SK-N-SH (cell line): ENCODE measurements around the gene WASF1. TPM values are rescaled to one million over a fixed set of nuclear protein-coding genes. Genes with fewer than 3 reads are reported as not detected.

Source experiments
- CTCF ChIA-PET: fragments of 300-600, 350-600 bp; formaldehyde crosslinking; extraction: SDS; loops from one replicate; lab custom pipeline; 2021; lab: Yijun Ruan, JAX
- POLR2A ChIA-PET: fragments of 350-600 bp; sonication (Branson Sonifier 250); formaldehyde crosslinking; extraction: SDS; loops from one replicate; lab custom pipeline; 2020; ENCODE audit warnings: antibody characterized with exemption, inconsistent platforms; lab: Yijun Ruan, JAX
- DNase-seq: peaks from one replicate; pipeline ENCODE4 v3.0.0; 2012
- H2AFZ ChIP-seq: fragments of 200-600 bp; sonication (generic); 2 replicates; pipeline ENCODE4 v1.8.1; 2016; ENCODE audit warnings: antibody characterized with exemption, mild to moderate bottlenecking, low read depth
- H3F3A ChIP-seq: fragments of 200-600 bp; sonication (generic); replicated peaks from 2 replicates; pipeline ENCODE3; 2016; ENCODE audit warnings: antibody characterized with exemption, mild to moderate bottlenecking; ENCODE audit not compliant: insufficient read depth
- H3K27ac ChIP-seq, 2 experiments: fragments of 200-500 bp in 1 of 2; fragments of 200-600 bp in 1 of 2; sonication (Bioruptor generic) in 1 of 2; sonication (generic), shearing (Covaris generic) in 1 of 2; 2 replicates each; pipeline versions ENCODE4 v1.5.1 to v1.6.1; 2014 to 2016; ENCODE audit warnings: low read depth in 2 of 2, inconsistent platforms in 1 of 2, low read length in 1 of 2, mild to moderate bottlenecking in 1 of 2, mixed read lengths in 1 of 2
- H3K27me3 ChIP-seq: fragments of 200-600 bp; sonication (generic), shearing (Covaris generic); 2 replicates; pipeline ENCODE4 v1.6.1; 2016; ENCODE audit warnings: mixed run types; ENCODE audit not compliant: insufficient read depth
- H3K36me3 ChIP-seq, 2 experiments: fragments of 200-500 bp in 1 of 2; fragments of 200-600 bp in 1 of 2; sonication (Bioruptor generic) in 1 of 2; sonication (generic) in 1 of 2; replicated peaks in 1 of 2; 2 replicates each; pipeline versions ENCODE3 to v1.5.1; 2014 to 2016; ENCODE audit warnings: low read length in 1 of 2, mild to moderate bottlenecking in 1 of 2; ENCODE audit not compliant: insufficient read depth in 2 of 2, control insufficient read depth in 1 of 2
- H3K4me1 ChIP-seq, 2 experiments: fragments of 200-500 bp in 1 of 2; fragments of 200-600 bp in 1 of 2; sonication (Bioruptor generic) in 1 of 2; sonication (generic), shearing (Covaris generic) in 1 of 2; 2 replicates each; pipeline versions ENCODE4 v1.5.1 to v1.6.1; 2014 to 2016; ENCODE audit warnings: low read depth in 1 of 2, low read length in 1 of 2, mixed run types in 1 of 2; ENCODE audit not compliant: insufficient read depth in 2 of 2, control insufficient read depth in 1 of 2
- H3K4me2 ChIP-seq: fragments of 200-600 bp; sonication (generic), shearing (Covaris generic); 2 replicates; pipeline ENCODE4 v1.6.1; 2017; ENCODE audit warnings: mixed run types
- H3K4me3 ChIP-seq, 2 experiments: fragments of 200-500 bp in 1 of 2; fragments of 200-600 bp in 1 of 2; sonication (Bioruptor generic) in 1 of 2; sonication (generic), shearing (Covaris generic) in 1 of 2; 2 replicates each; pipeline versions ENCODE4 v1.5.1 to v1.8.1; 2014 to 2016; ENCODE audit warnings: low read depth in 2 of 2, inconsistent platforms in 1 of 2, low read length in 1 of 2, mild to moderate bottlenecking in 1 of 2, mixed read lengths in 1 of 2, moderate library complexity in 1 of 2
- H3K79me2 ChIP-seq: fragments of 200-600 bp; sonication (generic); 2 replicates; pipeline ENCODE4 v1.8.1; 2017; ENCODE audit warnings: mild to moderate bottlenecking; ENCODE audit not compliant: insufficient read depth
- H3K9ac ChIP-seq: fragments of 200-600 bp; sonication (generic); 2 replicates; pipeline ENCODE4 v1.6.1; 2017; ENCODE audit warnings: mixed run types
- H3K9me2 ChIP-seq: fragments of 200-600 bp; sonication (generic); 2 replicates; pipeline ENCODE4 v1.6.1; 2017; ENCODE audit warnings: mixed run types
- H3K9me3 ChIP-seq: fragments of 200-600 bp; sonication (generic); 2 replicates; pipeline ENCODE4 v1.6.1; 2017; ENCODE audit warnings: mixed run types, mild to moderate bottlenecking, moderate library complexity
- H4K20me1 ChIP-seq: fragments of 200-600 bp; sonication (generic); 2 replicates; pipeline ENCODE4 v1.6.1; 2017; ENCODE audit warnings: mild to moderate bottlenecking, mixed run types; ENCODE audit not compliant: insufficient read depth
- CHD2 ChIP-seq: fragments of 150-350 bp; IDR thresholded peaks from 2 replicates; pipeline ENCODE4 v1.6.1; 2018; ENCODE audit warnings: low read length; ENCODE audit not compliant: partially characterized antibody
- CTCF ChIP-seq: fragments of 200-600 bp; sonication (generic); IDR thresholded peaks from 2 replicates; pipeline ENCODE4 v1.6.1; 2017; ENCODE audit warnings: antibody characterized with exemption, mild to moderate bottlenecking, moderate library complexity
- ELF1 ChIP-seq: IDR thresholded peaks from 2 replicates; pipeline ENCODE4 v1.4.0; 2012
- EZH2phosphoT487 ChIP-seq: fragments of 200-600 bp; sonication (generic); IDR thresholded peaks from 2 replicates; pipeline ENCODE4 v1.6.1; 2017; ENCODE audit warnings: low read depth, mixed run types, mild to moderate bottlenecking, antibody characterized with exemption, moderate library complexity, borderline replicate concordance
- FOSL2 ChIP-seq: IDR thresholded peaks from 2 replicates; pipeline ENCODE4 v1.4.0; 2012; ENCODE audit warnings: low read depth, mild to moderate bottlenecking, moderate library complexity, borderline replicate concordance
- FOXJ3 ChIP-seq: sonication (generic); formaldehyde crosslinking; IDR thresholded peaks from 2 replicates; pipeline ENCODE4 v1.5.1; 2020; ENCODE audit warnings: mild to moderate bottlenecking, missing genetic modification reagents
- FOXM1 ChIP-seq: IDR thresholded peaks from 2 replicates; pipeline ENCODE4 v1.4.0; 2012; ENCODE audit warnings: low read depth, mild to moderate bottlenecking
- GABPA ChIP-seq: IDR thresholded peaks from 2 replicates; pipeline ENCODE4 v1.4.0; 2012; ENCODE audit warnings: low read depth, mild to moderate bottlenecking
- GATA2 ChIP-seq: sonication (generic); formaldehyde crosslinking; IDR thresholded peaks from 2 replicates; pipeline ENCODE4 v1.5.0; 2020; ENCODE audit warnings: mild to moderate bottlenecking, missing genetic modification reagents
- MAX ChIP-seq: IDR thresholded peaks from 2 replicates; pipeline ENCODE4 v1.4.0; 2012; ENCODE audit warnings: low read depth
- MXI1 ChIP-seq: IDR thresholded peaks from 2 replicates; pipeline ENCODE4 v1.6.1; 2012; ENCODE audit warnings: mild to moderate bottlenecking, low read depth, low read length, improper control_type of control experiment
- POLR2AphosphoS5 ChIP-seq: IDR thresholded peaks from 2 replicates; pipeline ENCODE4 v1.6.1; 2012; ENCODE audit warnings: low read depth, low read length
- RCOR1 ChIP-seq: fragments of 150-350 bp; IDR thresholded peaks from 2 replicates; pipeline ENCODE4 v1.6.1; 2017; ENCODE audit warnings: antibody characterized with exemption, low read length
- REST ChIP-seq: IDR thresholded peaks from 2 replicates; pipeline ENCODE4 v1.6.1; 2012; ENCODE audit warnings: mild to moderate bottlenecking, low read depth, low read length, moderate library complexity
- RFX5 ChIP-seq: IDR thresholded peaks from 2 replicates; pipeline ENCODE4 v1.6.1; 2012; ENCODE audit warnings: mild to moderate bottlenecking, improper control_type of control experiment, low read length
- RXRA ChIP-seq: IDR thresholded peaks from 2 replicates; pipeline ENCODE4 v1.4.0; 2012; ENCODE audit warnings: low read depth, mild to moderate bottlenecking, borderline replicate concordance
- TAF1 ChIP-seq: IDR thresholded peaks from 2 replicates; pipeline ENCODE4 v1.6.1; 2012; ENCODE audit warnings: low read depth, mild to moderate bottlenecking, low read length, moderate library complexity, borderline replicate concordance
- TCF12 ChIP-seq: IDR thresholded peaks from 2 replicates; pipeline ENCODE4 v1.4.0; 2012
- TEAD4 ChIP-seq: IDR thresholded peaks from 2 replicates; pipeline ENCODE4 v1.4.0; 2012; ENCODE audit warnings: mild to moderate bottlenecking, borderline replicate concordance; ENCODE audit not compliant: insufficient read depth
- USF2 ChIP-seq: fragments of 150-350 bp; IDR thresholded peaks from 2 replicates; pipeline ENCODE4 v1.6.1; 2017; ENCODE audit warnings: antibody characterized with exemption, low read length, low read depth, borderline replicate concordance
- WGBS: methylation state at CpG from one replicate; pipeline ENCODE4 v1.1.6; 2017; ENCODE audit warnings: low lambda C conversion rate; 5-methylcytosine and 5-hydroxymethylcytosine counted together
- polyA plus RNA-seq, 3 experiments: library from polyadenylated mRNA; depleted of rRNA; stranded (reverse); fragments of >200 nt; gene quantifications; 2 replicates each; pipeline ENCODE4 v1.2.3, GENCODE V29; 2012

The WASF1 gene
- polyA plus RNA-seq, 1 of the 3 experiments (the other 2 are of a cell fraction): 31.4 TPM

GRCh38 chr6:110214338-110214737 lies 34.9 kb upstream of the WASF1 start:
- H3F3A ChIP-seq: peaks cover 7% of the 10 kb centered on the region
- H3K9me3 ChIP-seq: no peaks in the 10 kb centered on the region
- POLR2A ChIA-PET: no interaction called here
- DNase-seq: no peak
- H3K9me2 ChIP-seq: no peaks in the 10 kb centered on the region
- H3K4me1 ChIP-seq: peaks cover 0 to 7% of the 10 kb centered on the region in 2 experiments; a peak in 1 of 4 replicates
- no peaks in the 10 kb centered on the region for H3K27me3 ChIP-seq
- 46% methylated on average over 1 of the region's 1 CpG for WGBS
- no peaks in the 10 kb centered on the region for H4K20me1 ChIP-seq
- no peak overlapping the region for H3K4me2 ChIP-seq
- H2AFZ ChIP-seq: no peak overlapping the region
- H3K4me3 ChIP-seq: no peak overlapping the region
- no peaks in the 10 kb centered on the region for H3K79me2 ChIP-seq
- CTCF ChIA-PET: interaction anchor here (1.0 to 1.6 kb wide), 3 partner anchors 15 to 127 kb away, joined by 3 to 5 read pairs (median 3); no protein-coding TSS in a partner anchor
- no peak for TF ChIP-seq FOSL2
- TF ChIP-seq CHD2: no peak
- TF ChIP-seq TEAD4: no peak
- no peak for TF ChIP-seq RFX5
- TF ChIP-seq TCF12: no peak
- TF ChIP-seq RCOR1: no peak
- no peak for TF ChIP-seq REST
- TF ChIP-seq CTCF: no peak
- TF ChIP-seq POLR2AphosphoS5: no peak
- no peak for TF ChIP-seq MAX
- no peak for TF ChIP-seq FOXJ3
- no peak for TF ChIP-seq ELF1
- TF ChIP-seq FOXM1: no peak
- TF ChIP-seq GATA2 (CRISPR knock-in tag): no peak
- TF ChIP-seq EZH2phosphoT487: no peak
- no peak for TF ChIP-seq GABPA
- no peak for TF ChIP-seq USF2
- no peak for TF ChIP-seq TAF1
- no peak for TF ChIP-seq MXI1
- no peak for TF ChIP-seq RXRA
- peaks cover 67 to 91% of the 10 kb centered on the region in 2 experiments for H3K36me3 ChIP-seq
- H3K9ac ChIP-seq: no peak overlapping the region
- no peak overlapping the region for H3K27ac ChIP-seq
